HepG2 (cell line): ENCODE data around the gene MLX. TPM values are rescaled to one million over a fixed set of nuclear protein-coding genes. Genes with fewer than 3 reads are reported as not detected.

Experiments
- ATAC-seq: fragments of 200-7000 bp; cut with Tn5 transposase; 3 replicates; pipeline ENCODE4 v1.9.1; 2020; ENCODE audit warnings: mild to moderate bottlenecking, moderate library complexity
- BruUV-seq: library from RNA; stranded (reverse); fragments of 400-500 nt; replicated peaks from 2 replicates; lab custom pipeline; 2021; lab: Mats Ljungman, UMichigan
- CTCF ChIA-PET: fragments of 300-600 bp; formaldehyde crosslinking; extraction: SDS; loops from one replicate; lab custom pipeline; 2021; ENCODE audit warnings: low total read pairs, inconsistent platforms, low intra/inter-chr PET ratio; lab: Yijun Ruan, JAX
- POLR2A ChIA-PET: fragments of 350-600 bp; sonication (Branson Sonifier 250); formaldehyde crosslinking; loops from one replicate; lab custom pipeline; 2020; ENCODE audit warnings: antibody characterized with exemption, inconsistent platforms; lab: Yijun Ruan, JAX
- DNase-seq: peaks from one replicate; pipeline ENCODE4 v3.0.0-alpha.2; 2015; ENCODE audit warnings: low spot score
- FAIRE-seq: peaks from 3 replicates; lab custom pipeline; 2011; peaks lifted over from hg19 to GRCh38; lab: Jason Lieb, UNC
- H2AFZ ChIP-seq: one replicate; pipeline ENCODE4 v1.6.1; 2011; ENCODE audit warnings: low read length, inconsistent platforms
- H3K27ac ChIP-seq: fragments of 300-600 bp; 3 replicates; pipeline ENCODE4 v1.8.0; 2011; ENCODE audit warnings: mixed run types, mild to moderate bottlenecking, mixed read lengths, low read length, inconsistent platforms; ENCODE audit not compliant: insufficient read depth; ENCODE audit errors: extremely low read length
- H3K27me3 ChIP-seq, 2 experiments: fragments of 200-600 bp in 1 of 2; 2 replicates in 1 of 2; 3 replicates in 1 of 2; pipeline versions ENCODE4 v1.6.0 to v1.8.0; 2011; ENCODE audit warnings: low read length in 2 of 2, mild to moderate bottlenecking in 2 of 2, moderate library complexity in 2 of 2, inconsistent platforms in 1 of 2; ENCODE audit not compliant: insufficient read depth in 2 of 2, control insufficient read depth in 1 of 2
- H3K36me3 ChIP-seq, 2 experiments: fragments of 200-600 bp in 1 of 2; replicated peaks in 1 of 2; 2 replicates in 1 of 2; 3 replicates in 1 of 2; pipeline versions ENCODE4 v1.5.1 to v1.8.0; 2011; ENCODE audit warnings: low read length in 2 of 2, inconsistent platforms in 1 of 2; ENCODE audit not compliant: insufficient read depth in 2 of 2, control insufficient read depth in 1 of 2
- H3K4me1 ChIP-seq: 2 replicates; pipeline ENCODE4 v1.5.1; 2012; ENCODE audit warnings: low read length, inconsistent platforms; ENCODE audit not compliant: insufficient read depth
- H3K4me2 ChIP-seq: 2 replicates; pipeline ENCODE4 v1.6.0; 2011; ENCODE audit warnings: low read depth, low read length, inconsistent platforms
- H3K4me3 ChIP-seq, 3 experiments: fragments of 200-600 bp in 1 of 3; sonication (generic), shearing (Covaris generic) in 1 of 3; replicated peaks in 1 of 3; 2 replicates each; pipeline ENCODE4 v1.5.1; 2011 to 2016; ENCODE audit warnings: low read length in 3 of 3, inconsistent platforms in 2 of 3, low read depth in 2 of 3, mild to moderate bottlenecking in 2 of 3, control low read depth in 1 of 3, mixed read lengths in 1 of 3; ENCODE audit not compliant: insufficient read depth in 1 of 3
- H3K79me2 ChIP-seq: one replicate; pipeline ENCODE4 v1.6.1; 2011; ENCODE audit warnings: low read length, inconsistent platforms; ENCODE audit not compliant: insufficient read depth
- H3K9ac ChIP-seq: 2 replicates; pipeline ENCODE4 v1.6.0; 2011; ENCODE audit warnings: mild to moderate bottlenecking, low read depth, low read length, inconsistent platforms; ENCODE audit not compliant: insufficient read depth
- H3K9me3 ChIP-seq: 2 replicates; pipeline ENCODE4 v1.5.1; 2012; ENCODE audit warnings: mild to moderate bottlenecking, low read length
- H4K20me1 ChIP-seq: 2 replicates; pipeline ENCODE4 v1.6.0; 2011; ENCODE audit warnings: inconsistent platforms, mild to moderate bottlenecking, low read length, moderate library complexity; ENCODE audit not compliant: insufficient read depth
- AGO1 ChIP-seq: fragments of 200-400 bp; formaldehyde crosslinking; IDR thresholded peaks from 2 replicates; pipeline ENCODE4 v1.6.1; 2017; ENCODE audit warnings: mild to moderate bottlenecking, low read depth, low read length, moderate library complexity; ENCODE audit not compliant: poor library complexity, severe bottlenecking
- AGO2 ChIP-seq: fragments of 200-400 bp; formaldehyde crosslinking; optimal IDR thresholded peaks from 2 replicates; pipeline ENCODE3; 2017; ENCODE audit warnings: mild to moderate bottlenecking, low read depth, low read length, moderate library complexity
- ATF7-NPFF ChIP-seq: sonication (generic); formaldehyde crosslinking; IDR thresholded peaks from 2 replicates; pipeline ENCODE4 v1.8.1; 2023; ENCODE audit warnings: mild to moderate bottlenecking, low read depth, missing genetic modification reagents, moderate library complexity
- CAMTA2 ChIP-seq: sonication (generic); formaldehyde crosslinking; IDR thresholded peaks from 2 replicates; pipeline ENCODE4 v1.4.0; 2020; ENCODE audit warnings: mild to moderate bottlenecking, missing genetic modification reagents, borderline replicate concordance
- EED ChIP-seq: sonication (generic); formaldehyde crosslinking; IDR thresholded peaks from 2 replicates; pipeline ENCODE4 v1.5.0; 2020; ENCODE audit warnings: mild to moderate bottlenecking, missing genetic modification reagents
- HNF4A ChIP-seq: sonication (generic); formaldehyde crosslinking; IDR thresholded peaks from 2 replicates; pipeline ENCODE4 v1.4.0; 2020; ENCODE audit warnings: missing genetic modification reagents
- HNRNPL ChIP-seq: fragments of 200-400 bp; formaldehyde crosslinking; IDR thresholded peaks from 2 replicates; pipeline ENCODE4 v1.6.1; 2017; ENCODE audit warnings: mild to moderate bottlenecking, low read depth, low read length
- NCOR1 ChIP-seq: fragments of 200-600 bp; sonication (generic); IDR thresholded peaks from 2 replicates; pipeline ENCODE4 v1.7.0; 2017; ENCODE audit warnings: antibody characterized with exemption, low read length, borderline replicate concordance
- NFIC ChIP-seq: IDR thresholded peaks from 2 replicates; pipeline ENCODE4 v1.6.1; 2012; ENCODE audit warnings: mild to moderate bottlenecking, low read length, inconsistent platforms
- POLR2AphosphoS2 ChIP-seq: IDR thresholded peaks from 2 replicates; pipeline ENCODE4 v1.6.1; 2011; ENCODE audit warnings: low read depth, low read length, improper control_type of control experiment
- RBFOX2 ChIP-seq: fragments of 200-400 bp; formaldehyde crosslinking; IDR thresholded peaks from 2 replicates; pipeline ENCODE4 v1.6.1; 2017; ENCODE audit warnings: low read depth, mild to moderate bottlenecking, low read length
- RBM22 ChIP-seq: fragments of 200-400 bp; formaldehyde crosslinking; optimal IDR thresholded peaks from 2 replicates; pipeline ENCODE3; 2017; ENCODE audit warnings: mild to moderate bottlenecking, low read length, moderate library complexity
- RCOR2 ChIP-seq: IDR thresholded peaks from 2 replicates; pipeline ENCODE4 v1.6.1; 2016; ENCODE audit warnings: missing biosample characterization, missing genetic modification reagents
- SP4 ChIP-seq: sonication (generic); formaldehyde crosslinking; IDR thresholded peaks from 2 replicates; pipeline ENCODE4 v1.8.1; 2023; ENCODE audit warnings: mild to moderate bottlenecking, missing genetic modification reagents
- ZBTB33 ChIP-seq: sonication (generic); formaldehyde crosslinking; IDR thresholded peaks from 2 replicates; pipeline ENCODE4 v1.4.0; 2020; ENCODE audit warnings: missing genetic modification reagents
- ZFP90 ChIP-seq: sonication (generic); formaldehyde crosslinking; IDR thresholded peaks from 2 replicates; pipeline ENCODE4 v1.8.0; 2022; ENCODE audit warnings: missing genetic modification reagents, mild to moderate bottlenecking, inconsistent platforms, borderline replicate concordance
- ZFYVE20 ChIP-seq: sonication (generic); formaldehyde crosslinking; IDR thresholded peaks from 2 replicates; pipeline ENCODE4 v1.8.0; 2023; ENCODE audit warnings: low read depth, mild to moderate bottlenecking, moderate library complexity, missing genetic modification reagents, borderline replicate concordance
- ZNF768 ChIP-seq: sonication (generic); formaldehyde crosslinking; IDR thresholded peaks from 2 replicates; pipeline ENCODE4 v1.4.0; 2020; ENCODE audit warnings: missing genetic modification reagents
- WGBS: methylation state at CpG from one replicate; pipeline ENCODE4 v1.1.6; 2017; ENCODE audit warnings: low lambda C conversion rate; 5-methylcytosine and 5-hydroxymethylcytosine counted together
- in situ Hi-C: cut with HindIII; loops from 2 replicates; pipeline ENCODE4 v1.10.0; 2017; ENCODE audit warnings: low pct_unique_long_range_greater_than_20kb; ENCODE audit not compliant: extremely low pct_ligation_motif_present
- intact Hi-C: fragments of 100-400 bp; cut with micrococcal nuclease; formaldehyde crosslinking; loops from one replicate; pipeline ENCODE4 v1.10.0; 2022; ENCODE audit not compliant: unreplicated experiment
- polyA plus RNA-seq, 8 experiments: library from polyadenylated mRNA; depleted of rRNA in 3 of 8; stranded (reverse) in 7 of 8; unstranded in 1 of 8; fragments of >200 nt; fragmentation: Illumina TruSeq in 4 of 8; extraction: Trizol in 4 of 8; gene quantifications; 2 replicates each; pipeline versions ENCODE4 v1.2.1 to v1.2.3, GENCODE V29; 2011 to 2016; ENCODE audit warnings: low read depth in 4 of 8, missing spikeins in 1 of 8, mixed read lengths in 1 of 8; ENCODE audit not compliant: insufficient read depth in 1 of 8
- total RNA-seq, 5 experiments: library from RNA; depleted of rRNA; stranded (reverse); fragments of >200 nt; fragmentation: Illumina TruSeq; extraction: Trizol; gene quantifications; 2 replicates each; pipeline ENCODE4 v1.2.3, GENCODE V29; 2016; ENCODE audit warnings: low read depth in 1 of 5
- TF ChIP-seq, protein P1 (sequence below): sonication (generic); formaldehyde crosslinking; IDR thresholded peaks from 2 replicates; pipeline ENCODE4 v1.4.0; 2020; ENCODE audit warnings: missing genetic modification reagents

The MLX gene
- total and polyA plus RNA-seq, 2 of the 13 experiments (the other 11 are each of a cell fraction or from before 2014, with no cell fraction given), result 38.9 to 74.4 TPM

GRCh38 chr17:42543190-42544079 is 23.5 kb upstream of the MLX start:
- H3K27me3 ChIP-seq, result no peaks in the 10 kb centered on the region
- 98% methylated on average over 21 of the region's 39 CpGs for WGBS
- no peak for FAIRE-seq
- H3K4me1 ChIP-seq, result peaks cover 64% of the 10 kb centered on the region
- H3K4me3 ChIP-seq, result no peak overlapping the region
- no peaks in the 10 kb centered on the region for H4K20me1 ChIP-seq
- peak overlapping the region; percentile 83 for H3K27ac ChIP-seq
- no peaks in the 10 kb centered on the region for H3K79me2 ChIP-seq
- in situ Hi-C loops, result no loop called here
- H3K9me3 ChIP-seq, result no peaks in the 10 kb centered on the region
- peak overlapping the region; percentile 9 for H3K9ac ChIP-seq
- H3K36me3 ChIP-seq, result peaks cover 3 to 19% of the 10 kb centered on the region in 2 experiments; a peak in 3 of 5 replicates
- no peak overlapping the region for H3K4me2 ChIP-seq
- intact Hi-C loops, result no loop called here
- no TSS peak for BruUV-seq
- no peak for DNase-seq
- no peak overlapping the region for H2AFZ ChIP-seq
- ChIA-PET POLR2A (interaction anchor here (0.9 to 4.0 kb wide), 4 partner anchors 8 to 19 kb away, joined by 3 to 67 read pairs (median 11); no protein-coding TSS in a partner anchor), CTCF (no interaction called here)
- ATAC-seq, result no peak
- peak; percentile 77 for TF ChIP-seq AGO2
- TF ChIP-seq ATF7-NPFF (CRISPR knock-in tag), result peak; percentile 47; the same call in 1 of the 2 replicates
- peak; percentile 61 for TF ChIP-seq AGO1
- TF ChIP-seq NCOR1, result no peak
- TF ChIP-seq RBFOX2, result peak; percentile 67
- TF ChIP-seq SP4 (CRISPR knock-in tag), result peak; percentile 40; the same call in 1 of the 2 replicates
- no peak for TF ChIP-seq RCOR2 (CRISPR knock-in tag)
- TF ChIP-seq ZFP90 (CRISPR knock-in tag), result 0 out of 2 replicates have a peak, but pooled peaks have one; percentile 27
- no peak for TF ChIP-seq CAMTA2
- TF ChIP-seq NFIC, result no peak
- peak; percentile 70; the same call in 1 of the 2 replicates for TF ChIP-seq POLR2AphosphoS2
- TF ChIP-seq ZNF768 (CRISPR knock-in tag), result peak; percentile 32; the same call in 1 of the 2 replicates
- 0 out of 2 replicates have a peak, but pooled peaks have one; percentile 5 for TF ChIP-seq HNF4A (CRISPR knock-in tag)
- TF ChIP-seq ZBTB33, result peak; percentile 93
- peak; percentile 19 for TF ChIP-seq RBM22
- TF ChIP-seq HNRNPL, result 0 out of 2 replicates have a peak, but pooled peaks have one; percentile 55
- TF ChIP-seq, protein P1, sequence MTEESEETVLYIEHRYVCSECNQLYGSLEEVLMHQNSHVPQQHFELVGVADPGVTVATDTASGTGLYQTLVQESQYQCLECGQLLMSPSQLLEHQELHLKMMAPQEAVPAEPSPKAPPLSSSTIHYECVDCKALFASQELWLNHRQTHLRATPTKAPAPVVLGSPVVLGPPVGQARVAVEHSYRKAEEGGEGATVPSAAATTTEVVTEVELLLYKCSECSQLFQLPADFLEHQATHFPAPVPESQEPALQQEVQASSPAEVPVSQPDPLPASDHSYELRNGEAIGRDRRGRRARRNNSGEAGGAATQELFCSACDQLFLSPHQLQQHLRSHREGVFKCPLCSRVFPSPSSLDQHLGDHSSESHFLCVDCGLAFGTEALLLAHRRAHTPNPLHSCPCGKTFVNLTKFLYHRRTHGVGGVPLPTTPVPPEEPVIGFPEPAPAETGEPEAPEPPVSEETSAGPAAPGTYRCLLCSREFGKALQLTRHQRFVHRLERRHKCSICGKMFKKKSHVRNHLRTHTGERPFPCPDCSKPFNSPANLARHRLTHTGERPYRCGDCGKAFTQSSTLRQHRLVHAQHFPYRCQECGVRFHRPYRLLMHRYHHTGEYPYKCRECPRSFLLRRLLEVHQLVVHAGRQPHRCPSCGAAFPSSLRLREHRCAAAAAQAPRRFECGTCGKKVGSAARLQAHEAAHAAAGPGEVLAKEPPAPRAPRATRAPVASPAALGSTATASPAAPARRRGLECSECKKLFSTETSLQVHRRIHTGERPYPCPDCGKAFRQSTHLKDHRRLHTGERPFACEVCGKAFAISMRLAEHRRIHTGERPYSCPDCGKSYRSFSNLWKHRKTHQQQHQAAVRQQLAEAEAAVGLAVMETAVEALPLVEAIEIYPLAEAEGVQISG (CRISPR knock-in tag), result 0 out of 2 replicates have a peak, but pooled peaks have one; percentile 3
- 0 out of 2 replicates have a peak, but pooled peaks have one; percentile 45 for TF ChIP-seq ZFYVE20 (CRISPR knock-in tag)
- peak; percentile 48; the same call in 1 of the 2 replicates for TF ChIP-seq EED (CRISPR knock-in tag)
